Testis (tissue), 2 donors: ENCODE results near the gene DPP6.
"Not testable (repeated sequence)": the region's sequence is repeated elsewhere in the genome, so short reads cannot be mapped to it uniquely, and the experiment has no call there.

Source experiments
- POLR2A ChIP-seq: fragments of 450-650 bp; IDR thresholded peaks from one replicate; pipeline ENCODE4 v1.6.1; 2017; ENCODE audit warnings: antibody characterized with exemption, mild to moderate bottlenecking, moderate library complexity
- TF ChIP-seq, protein P1 (sequence below), 3 experiments: fragments of 450-650 bp in 2 of 3; fragments of 200-600 bp in 1 of 3; sonication (generic) in 1 of 3; IDR thresholded peaks; one replicate each; pipeline ENCODE4 v1.5.1; 2016 to 2019; ENCODE audit warnings: antibody characterized with exemption in 3 of 3, mild to moderate bottlenecking in 2 of 3, moderate library complexity in 1 of 3

DNA sequence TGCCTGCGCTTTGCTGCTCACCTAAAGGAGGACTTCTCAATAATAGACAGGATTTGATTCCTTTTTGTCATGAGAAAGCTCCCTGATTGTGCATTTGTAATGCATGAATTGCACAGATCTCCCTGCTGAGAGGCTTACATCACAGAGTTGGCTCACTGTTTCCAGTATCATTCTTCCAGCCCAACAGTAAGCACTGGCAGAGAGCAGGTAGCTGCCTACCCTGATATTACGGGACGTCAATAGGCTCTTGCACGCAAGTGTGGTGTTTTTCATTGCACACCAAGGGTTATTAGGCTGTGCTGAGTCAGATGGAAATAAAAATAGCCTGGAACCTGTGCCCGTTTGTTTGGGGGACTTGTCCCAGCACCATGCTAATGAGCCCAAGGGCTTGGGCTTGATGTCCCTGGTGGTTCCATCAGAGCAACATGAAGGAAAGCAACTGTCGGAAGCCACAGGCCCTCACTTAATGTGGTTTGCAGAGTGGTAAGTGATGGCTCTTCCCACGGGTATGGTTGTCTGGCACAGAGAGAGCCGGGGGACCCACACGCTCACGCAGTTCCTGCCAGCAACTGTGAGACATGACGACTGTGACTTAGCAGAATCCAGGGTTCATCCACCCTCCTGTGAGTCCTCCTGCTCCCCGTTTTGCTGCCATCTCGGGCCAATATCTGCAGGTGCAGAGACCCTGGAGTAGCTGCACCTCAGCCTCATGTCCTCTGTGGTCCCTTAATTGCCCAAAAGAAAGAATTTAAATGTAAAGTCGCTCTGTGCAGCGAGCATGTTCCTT lies 20.4 kb downstream of the DPP6 start:
- not testable (repeated sequence) for TF ChIP-seq POLR2A
- TF ChIP-seq, protein P1, sequence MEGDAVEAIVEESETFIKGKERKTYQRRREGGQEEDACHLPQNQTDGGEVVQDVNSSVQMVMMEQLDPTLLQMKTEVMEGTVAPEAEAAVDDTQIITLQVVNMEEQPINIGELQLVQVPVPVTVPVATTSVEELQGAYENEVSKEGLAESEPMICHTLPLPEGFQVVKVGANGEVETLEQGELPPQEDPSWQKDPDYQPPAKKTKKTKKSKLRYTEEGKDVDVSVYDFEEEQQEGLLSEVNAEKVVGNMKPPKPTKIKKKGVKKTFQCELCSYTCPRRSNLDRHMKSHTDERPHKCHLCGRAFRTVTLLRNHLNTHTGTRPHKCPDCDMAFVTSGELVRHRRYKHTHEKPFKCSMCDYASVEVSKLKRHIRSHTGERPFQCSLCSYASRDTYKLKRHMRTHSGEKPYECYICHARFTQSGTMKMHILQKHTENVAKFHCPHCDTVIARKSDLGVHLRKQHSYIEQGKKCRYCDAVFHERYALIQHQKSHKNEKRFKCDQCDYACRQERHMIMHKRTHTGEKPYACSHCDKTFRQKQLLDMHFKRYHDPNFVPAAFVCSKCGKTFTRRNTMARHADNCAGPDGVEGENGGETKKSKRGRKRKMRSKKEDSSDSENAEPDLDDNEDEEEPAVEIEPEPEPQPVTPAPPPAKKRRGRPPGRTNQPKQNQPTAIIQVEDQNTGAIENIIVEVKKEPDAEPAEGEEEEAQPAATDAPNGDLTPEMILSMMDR (IDR thresholded peaks at IDR 0.05) = not testable (repeated sequence)
